Medulla oblongata (tissue), 1 donor: ENCODE results near the gene NFATC2.
"Not testable (repeated sequence)": the region's sequence is repeated elsewhere in the genome, so short reads cannot be mapped to it uniquely, and the experiment has no call there.

Experiments
- DNase-seq: peaks from one replicate; pipeline ENCODE4 v3.0.0-alpha.2; 2015; ENCODE audit errors: extremely low spot score

NFATC2 gene

GRCh38 chr20:51470907-51471411, 71.6 kb downstream of the NFATC2 start:
- DNase-seq: no peak

- no peak for DNase-seq
Measured at GRCh38 chr20:51470499-51470820, 72.1 kb downstream of the NFATC2 start.

GRCh38 chr20:51469578-51470498, 72.7 kb downstream of the NFATC2 start:
- DNase-seq: no peak

- no peak for DNase-seq
Measured at GRCh38 chr20:51469046-51469445, 73.5 kb downstream of the NFATC2 start.

GRCh38 chr20:51468636-51469035, 73.9 kb downstream of the NFATC2 start:
- no peak for DNase-seq

GRCh38 chr20:51467956-51468626, 74.4 kb downstream of the NFATC2 start:
- DNase-seq: no peak

GRCh38 chr20:51463998-51464397, 78.5 kb downstream of the NFATC2 start:
- no peak for DNase-seq

GRCh38 chr20:51463560-51463959, 79.0 kb downstream of the NFATC2 start:
- no peak for DNase-seq

- peak; percentile 74 for DNase-seq
Measured at GRCh38 chr20:51462566-51463276, 79.8 kb downstream of the NFATC2 start.

GRCh38 chr20:51461846-51462245, 80.7 kb downstream of the NFATC2 start:
- DNase-seq: not testable (repeated sequence)

- no peak for DNase-seq
Measured at GRCh38 chr20:51461306-51461705, 81.2 kb downstream of the NFATC2 start.

GRCh38 chr20:51460569-51461265, 81.8 kb downstream of the NFATC2 start:
- DNase-seq: no peak

- DNase-seq: no peak
Measured at GRCh38 chr20:51460163-51460562, 82.4 kb downstream of the NFATC2 start.

- DNase-seq: no peak
Measured at GRCh38 chr20:51458751-51459439, 83.6 kb downstream of the NFATC2 start.

- no peak for DNase-seq
Measured at GRCh38 chr20:51457533-51457932, 85.0 kb downstream of the NFATC2 start.

- peak; percentile 95 for DNase-seq
Measured at GRCh38 chr20:51456511-51457509, 85.7 kb downstream of the NFATC2 start.

- DNase-seq: no peak
Measured at GRCh38 chr20:51454250-51454865, 88.2 kb downstream of the NFATC2 start.

GRCh38 chr20:51452734-51453365, 89.7 kb downstream of the NFATC2 start:
- no peak for DNase-seq

GRCh38 chr20:51452091-51452613, 90.4 kb downstream of the NFATC2 start:
- no peak for DNase-seq
